Progenitor cell of endocrine pancreas (in vitro differentiated cells): ENCODE measurements around the gene OTUB2. TPM values are rescaled to one million over a fixed set of nuclear protein-coding genes. Genes with fewer than 3 reads are reported as not detected.
A peak's percentile ranks its signal among the peaks of the same experiment; 100 is the strongest.

ENCODE experiments used
- DNase-seq: peaks from one replicate; pipeline ENCODE4 v3.0.0; 2021; ENCODE audit warnings: low spot score; ENCODE audit not compliant: unreplicated experiment
- H3K27ac Mint-ChIP-seq: 2 replicates; pipeline ENCODE4 v1.8.0; 2021; ENCODE audit warnings: mild to moderate bottlenecking, moderate library complexity, mixed read lengths
- H3K27me3 Mint-ChIP-seq: 2 replicates; pipeline ENCODE4 v1.8.0; 2021; ENCODE audit warnings: mixed read lengths
- H3K36me3 Mint-ChIP-seq: 2 replicates; pipeline ENCODE4 v1.8.0; 2022; ENCODE audit warnings: mixed read lengths; ENCODE audit not compliant: insufficient read depth
- H3K4me1 Mint-ChIP-seq: 2 replicates; pipeline ENCODE4 v1.8.0; 2021; ENCODE audit warnings: low read depth, mixed read lengths
- H3K4me3 Mint-ChIP-seq: 2 replicates; pipeline ENCODE4 v1.8.0; 2021; ENCODE audit warnings: low read depth, mild to moderate bottlenecking, moderate library complexity, mixed read lengths
- H3K9me3 Mint-ChIP-seq: 2 replicates; pipeline ENCODE4 v1.8.0; 2021; ENCODE audit warnings: low read depth, mixed read lengths
- total RNA-seq: library from RNA; stranded (reverse); gene quantifications from 2 replicates; pipeline ENCODE4 v1.2.1, GENCODE V29; 2021
- TF ChIP-seq, protein P1 (sequence below): fragments of 200-600 bp; sonication (generic); IDR thresholded peaks from one replicate; pipeline ENCODE4 v1.5.0; 2021; ENCODE audit warnings: antibody characterized with exemption, mild to moderate bottlenecking; ENCODE audit not compliant: unreplicated experiment

The OTUB2 gene
- total RNA-seq, 1 donor from 2014 or later = 7.0 TPM

DNA sequence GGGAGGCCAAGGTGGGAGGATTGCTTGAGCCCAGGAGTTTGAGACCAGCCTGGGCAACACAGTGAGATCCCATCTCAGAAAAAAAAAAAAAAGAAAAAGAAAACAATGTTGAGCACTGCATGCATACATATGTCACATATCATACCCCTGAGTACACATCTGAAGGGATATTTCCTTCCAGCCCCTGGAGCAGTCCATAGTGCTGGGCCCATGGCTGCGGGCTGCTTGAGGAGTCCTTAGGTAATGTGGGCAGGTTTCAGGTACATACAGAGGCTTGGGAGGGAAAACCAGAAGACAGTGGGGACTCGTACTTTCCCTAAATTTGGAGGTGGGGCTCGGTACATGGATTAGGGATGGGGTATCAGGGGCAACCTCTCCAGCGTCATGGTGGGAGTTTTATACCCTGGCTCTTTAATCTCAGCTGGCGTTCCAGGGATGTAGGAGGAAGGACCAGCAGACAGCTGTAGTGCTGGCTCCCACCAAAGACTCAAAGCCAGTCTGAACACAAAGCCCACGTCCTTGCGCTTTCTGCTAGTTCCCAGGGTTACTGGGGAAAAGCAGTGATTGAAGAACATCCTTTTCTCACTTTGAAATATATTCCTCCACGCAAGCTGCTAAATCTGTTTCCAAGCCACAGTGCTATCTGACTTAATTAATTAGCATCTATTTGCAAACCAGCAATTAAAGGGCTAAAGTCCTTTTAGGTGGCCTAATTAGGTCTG lies 5.2 kb downstream of the OTUB2 start:
- TF ChIP-seq, protein P1, sequence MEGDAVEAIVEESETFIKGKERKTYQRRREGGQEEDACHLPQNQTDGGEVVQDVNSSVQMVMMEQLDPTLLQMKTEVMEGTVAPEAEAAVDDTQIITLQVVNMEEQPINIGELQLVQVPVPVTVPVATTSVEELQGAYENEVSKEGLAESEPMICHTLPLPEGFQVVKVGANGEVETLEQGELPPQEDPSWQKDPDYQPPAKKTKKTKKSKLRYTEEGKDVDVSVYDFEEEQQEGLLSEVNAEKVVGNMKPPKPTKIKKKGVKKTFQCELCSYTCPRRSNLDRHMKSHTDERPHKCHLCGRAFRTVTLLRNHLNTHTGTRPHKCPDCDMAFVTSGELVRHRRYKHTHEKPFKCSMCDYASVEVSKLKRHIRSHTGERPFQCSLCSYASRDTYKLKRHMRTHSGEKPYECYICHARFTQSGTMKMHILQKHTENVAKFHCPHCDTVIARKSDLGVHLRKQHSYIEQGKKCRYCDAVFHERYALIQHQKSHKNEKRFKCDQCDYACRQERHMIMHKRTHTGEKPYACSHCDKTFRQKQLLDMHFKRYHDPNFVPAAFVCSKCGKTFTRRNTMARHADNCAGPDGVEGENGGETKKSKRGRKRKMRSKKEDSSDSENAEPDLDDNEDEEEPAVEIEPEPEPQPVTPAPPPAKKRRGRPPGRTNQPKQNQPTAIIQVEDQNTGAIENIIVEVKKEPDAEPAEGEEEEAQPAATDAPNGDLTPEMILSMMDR = no peak
- Mint-ChIP-seq H3K9me3 (no peaks in the 10 kb centered on the region), H3K4me1 (peaks cover 6% of the 10 kb centered on the region), H3K4me3 (no peak overlapping the region), H3K27me3 (no peaks in the 10 kb centered on the region), H3K27ac (no peak overlapping the region), H3K36me3 (peaks cover 8% of the 10 kb centered on the region)
- no peak for DNase-seq

DNA sequence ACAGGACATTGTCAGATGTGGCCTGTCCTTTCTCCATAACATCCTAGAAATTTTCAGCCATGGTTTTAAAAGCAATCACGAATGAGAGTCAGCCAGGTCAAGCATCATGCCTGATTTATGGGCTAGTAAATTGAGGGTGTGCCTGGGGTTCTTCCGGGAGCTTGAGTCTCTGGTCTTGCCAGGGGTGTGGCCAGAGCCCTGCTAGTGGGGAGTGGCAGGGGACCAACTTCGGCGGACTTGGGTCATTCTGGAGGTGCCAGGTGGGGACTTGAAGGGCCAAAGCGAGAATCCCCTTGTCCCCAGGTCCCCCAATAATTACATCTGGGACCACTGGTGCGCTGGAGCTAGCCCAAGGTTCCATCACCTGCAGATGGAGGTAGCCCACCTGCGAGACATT lies 5.7 kb downstream of the OTUB2 start:
- DNase-seq = no peak
- Mint-ChIP-seq H3K27me3 (no peaks in the 10 kb centered on the region), H3K4me1 (peaks cover 6% of the 10 kb centered on the region), H3K27ac (no peak overlapping the region), H3K4me3 (no peak overlapping the region), H3K9me3 (no peaks in the 10 kb centered on the region), H3K36me3 (peaks cover 11% of the 10 kb centered on the region)
- TF ChIP-seq, protein P1 = no peak

DNA sequence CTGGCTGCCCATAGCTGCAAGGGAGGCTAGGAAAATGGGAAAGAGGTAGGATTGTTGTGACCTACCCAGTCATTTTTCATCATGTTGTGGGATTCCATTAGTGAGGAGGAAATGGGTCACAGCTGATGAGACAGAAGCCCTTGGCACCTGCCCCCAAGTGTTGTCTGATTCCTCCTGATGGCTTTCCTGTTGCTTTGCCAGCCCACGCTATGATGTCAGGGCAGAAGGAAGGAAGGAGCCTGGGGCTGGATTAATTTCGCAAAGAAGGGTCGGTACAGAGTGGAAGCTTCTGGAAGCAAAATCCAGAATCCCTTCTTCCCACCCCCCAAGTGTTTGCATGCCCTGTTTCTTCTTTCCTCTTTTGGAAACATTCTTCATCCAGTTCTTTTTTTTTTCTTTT lies 8.7 kb downstream of the OTUB2 start:
- TF ChIP-seq, protein P1 = no peak
- no peak for DNase-seq
- no peaks in the 10 kb centered on the region for H3K9me3 Mint-ChIP-seq
- no peak overlapping the region for H3K4me3 Mint-ChIP-seq
- no peaks in the 10 kb centered on the region for H3K27me3 Mint-ChIP-seq
- peaks cover 11% of the 10 kb centered on the region for H3K36me3 Mint-ChIP-seq
- H3K4me1 Mint-ChIP-seq = no peaks in the 10 kb centered on the region
- no peak overlapping the region for H3K27ac Mint-ChIP-seq

DNA sequence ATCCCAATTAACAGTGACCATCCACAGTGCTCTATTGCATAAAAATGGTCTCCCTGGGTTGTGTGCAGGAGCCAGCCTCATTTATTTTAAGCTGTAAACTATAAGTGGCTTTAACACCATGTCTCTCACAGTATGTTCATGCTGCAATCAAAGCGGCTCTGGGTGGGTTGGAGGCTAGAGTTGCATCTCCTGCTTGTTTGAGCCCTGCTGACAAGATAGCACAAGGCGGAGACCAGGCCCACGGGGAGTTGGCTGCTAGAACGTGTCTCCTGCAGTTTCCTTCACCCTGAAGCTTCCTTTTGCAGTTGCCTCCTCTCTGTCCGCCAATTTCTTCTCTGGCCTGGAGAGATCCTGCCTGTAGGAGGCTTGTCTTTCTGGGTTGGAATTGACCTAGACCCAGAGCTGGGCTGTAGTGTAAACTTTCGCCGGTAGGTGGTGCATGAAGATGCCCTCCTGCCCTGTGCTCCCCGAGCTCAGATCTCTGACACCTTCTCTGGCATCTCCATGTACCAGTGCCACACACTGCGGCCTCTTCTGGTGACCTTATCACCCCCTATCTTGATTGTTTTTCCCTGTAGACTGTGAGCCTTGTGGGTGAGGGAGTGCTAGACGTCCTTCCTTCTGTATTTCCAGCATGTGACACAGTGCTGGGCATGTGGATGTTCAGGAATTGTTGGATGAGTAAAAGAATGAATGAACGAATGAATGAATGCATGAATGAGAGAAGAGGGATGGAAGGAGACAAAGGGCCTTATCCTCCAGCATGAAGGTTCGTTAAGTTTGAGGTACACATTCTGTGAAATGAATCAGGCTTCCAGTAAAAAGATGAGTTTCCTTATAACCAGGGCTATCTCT lies 10.4 kb downstream of the OTUB2 start:
- peaks cover 11% of the 10 kb centered on the region for H3K36me3 Mint-ChIP-seq
- H3K4me3 Mint-ChIP-seq = no peak overlapping the region
- no peaks in the 10 kb centered on the region for H3K27me3 Mint-ChIP-seq
- no peaks in the 10 kb centered on the region for H3K4me1 Mint-ChIP-seq
- H3K27ac Mint-ChIP-seq = peak overlapping the region; percentile 18
- TF ChIP-seq, protein P1 = peak; percentile 78
- peak; percentile 56 for DNase-seq
- no peaks in the 10 kb centered on the region for H3K9me3 Mint-ChIP-seq

DNA sequence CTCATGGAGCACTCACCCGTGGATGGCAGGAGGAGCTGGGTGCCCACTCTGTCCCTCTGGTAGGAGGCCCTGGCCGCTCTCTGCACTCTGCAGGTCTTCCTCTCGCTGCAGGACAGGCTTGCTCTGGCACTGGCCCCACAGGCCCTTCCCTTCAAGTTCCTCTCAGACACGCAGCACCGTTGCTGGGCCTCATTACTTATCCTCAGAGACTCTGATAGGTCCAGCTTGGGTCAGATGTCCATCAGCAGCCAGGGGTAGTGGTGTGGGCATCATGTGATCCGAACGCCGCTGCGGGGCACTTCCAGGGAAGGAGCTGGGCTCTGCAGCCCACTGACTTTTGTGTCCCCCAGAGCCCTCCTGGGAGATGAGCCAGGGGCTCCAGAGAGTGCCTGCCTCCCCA lies 11.8 kb downstream of the OTUB2 start:
- no peak overlapping the region for H3K4me3 Mint-ChIP-seq
- no peaks in the 10 kb centered on the region for H3K4me1 Mint-ChIP-seq
- DNase-seq = no peak
- no peaks in the 10 kb centered on the region for H3K27me3 Mint-ChIP-seq
- H3K36me3 Mint-ChIP-seq = peaks cover 14% of the 10 kb centered on the region
- TF ChIP-seq, protein P1 = no peak
- H3K9me3 Mint-ChIP-seq = no peaks in the 10 kb centered on the region
- H3K27ac Mint-ChIP-seq = no peak overlapping the region
